Glutamatergic neuron (in vitro differentiated cells): ENCODE measurements around the gene LZTS3. TPM values are rescaled to one million over a fixed set of nuclear protein-coding genes. Genes with fewer than 3 reads are reported as not detected.

Source experiments
- DNase-seq: peaks from one replicate; pipeline ENCODE4 v3.0.0; 2022
- H3K27ac Mint-ChIP-seq: one replicate; pipeline ENCODE4 v1.8.0; 2020; ENCODE audit warnings: mild to moderate bottlenecking, mixed read lengths, inconsistent platforms; ENCODE audit not compliant: unreplicated experiment
- H3K27me3 Mint-ChIP-seq: one replicate; pipeline ENCODE4 v1.8.0; 2020; ENCODE audit warnings: mild to moderate bottlenecking, moderate library complexity, mixed read lengths, inconsistent platforms; ENCODE audit not compliant: unreplicated experiment
- H3K36me3 Mint-ChIP-seq: one replicate; pipeline ENCODE4 v1.8.0; 2020; ENCODE audit warnings: mild to moderate bottlenecking, mixed read lengths, inconsistent platforms; ENCODE audit not compliant: unreplicated experiment
- H3K4me1 Mint-ChIP-seq: one replicate; pipeline ENCODE4 v1.8.0; 2020; ENCODE audit warnings: mild to moderate bottlenecking, low read depth, mixed read lengths, inconsistent platforms; ENCODE audit not compliant: unreplicated experiment
- H3K4me3 Mint-ChIP-seq: one replicate; pipeline ENCODE4 v1.8.0; 2020; ENCODE audit warnings: mild to moderate bottlenecking, mixed read lengths, inconsistent platforms; ENCODE audit not compliant: unreplicated experiment
- H3K9me3 Mint-ChIP-seq: one replicate; pipeline ENCODE4 v1.8.0; 2020; ENCODE audit warnings: mild to moderate bottlenecking, moderate library complexity, mixed read lengths, inconsistent platforms; ENCODE audit not compliant: unreplicated experiment
- total RNA-seq: library from RNA; stranded (reverse); fragmentation: NEBNext Ultra II Directional; extraction: Animal tissue kit (Norgen Biotek cat#: 25700); gene quantifications from one replicate; pipeline ENCODE4 v1.2.1, GENCODE V29; 2021; ENCODE audit not compliant: unreplicated experiment
- TF ChIP-seq, protein P1 (sequence below): fragments of 200-600 bp; sonication (generic); IDR thresholded peaks from one replicate; pipeline ENCODE4 v1.5.0; 2021; ENCODE audit not compliant: partially characterized antibody, unreplicated experiment

Gene LZTS3
- total RNA-seq, 1 donor from 2014 or later: 56.8 TPM

DNA sequence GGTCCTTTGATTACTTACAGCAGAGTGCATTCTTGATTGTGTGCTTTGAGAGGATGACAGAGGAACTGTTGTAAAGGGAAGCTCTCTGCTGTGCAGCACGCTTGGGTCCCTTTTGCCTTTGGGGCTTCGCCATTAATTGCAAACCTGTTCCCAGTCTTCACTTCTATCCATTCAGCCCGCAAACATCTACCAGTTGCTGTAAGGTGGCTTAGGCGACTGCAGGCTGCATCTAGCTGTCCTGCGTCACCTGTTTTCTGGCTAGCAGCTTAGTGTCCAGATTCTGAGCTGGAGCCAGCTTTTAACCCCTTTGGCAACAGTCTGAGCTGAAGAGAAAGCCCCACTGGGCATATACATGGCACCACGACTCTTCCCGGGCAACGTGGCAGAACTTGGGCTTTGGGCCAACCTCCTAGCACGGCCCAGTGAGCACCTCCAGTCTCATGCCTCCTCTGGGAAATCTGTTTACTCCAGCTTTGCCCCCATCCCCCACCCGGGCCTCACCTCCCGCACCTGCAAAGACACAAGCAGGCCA, 11.2 kb downstream of the LZTS3 start:
- Mint-ChIP-seq H3K36me3 (no peaks in the 10 kb centered on the region), H3K27ac (peak overlapping the region; percentile 66), H3K4me1 (peaks cover 30% of the 10 kb centered on the region)

DNA sequence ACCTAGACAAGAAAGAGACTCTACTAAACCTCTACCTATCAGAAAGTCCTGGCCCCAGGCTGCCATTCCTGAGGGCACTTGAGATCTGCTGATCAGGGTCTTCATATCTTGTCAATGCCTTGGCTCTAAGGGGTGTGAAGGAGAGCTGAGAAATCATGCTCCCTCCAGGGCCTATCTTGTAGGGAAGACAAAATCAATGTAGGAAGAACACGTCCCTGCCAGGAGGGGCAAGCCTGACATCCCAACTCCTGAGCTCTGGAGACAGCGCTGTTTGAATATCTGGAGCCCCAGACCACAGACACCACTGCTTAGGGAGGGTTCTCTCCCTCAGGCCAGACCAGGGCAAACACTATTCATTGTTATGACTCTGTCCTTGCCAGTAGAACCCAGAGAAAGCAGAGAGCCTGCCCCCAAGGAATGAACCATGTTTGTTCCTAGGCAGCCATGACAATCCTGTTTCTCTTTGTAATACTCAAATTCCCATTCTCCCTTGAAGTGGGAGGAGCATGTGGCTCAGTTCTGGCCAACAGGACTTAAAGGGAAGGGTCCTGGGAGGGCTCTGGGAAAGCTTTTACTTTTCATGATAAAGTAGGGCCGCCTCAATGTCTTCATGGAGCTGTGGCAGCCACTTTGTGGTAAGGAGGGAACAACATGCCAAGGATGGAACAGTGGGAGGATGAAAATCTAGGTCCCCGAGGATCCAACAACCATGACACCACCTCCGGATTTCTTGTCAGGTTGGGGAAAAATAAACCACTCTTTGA, 11.9 kb downstream of the LZTS3 start:
- Mint-ChIP-seq H3K4me1 (peaks cover 32% of the 10 kb centered on the region), H3K36me3 (no peaks in the 10 kb centered on the region), H3K27me3 (peaks cover 12% of the 10 kb centered on the region), H3K4me3 (no peak overlapping the region), H3K27ac (peak overlapping the region; percentile 66), H3K9me3 (peaks cover 7% of the 10 kb centered on the region)
- TF ChIP-seq, protein P1, sequence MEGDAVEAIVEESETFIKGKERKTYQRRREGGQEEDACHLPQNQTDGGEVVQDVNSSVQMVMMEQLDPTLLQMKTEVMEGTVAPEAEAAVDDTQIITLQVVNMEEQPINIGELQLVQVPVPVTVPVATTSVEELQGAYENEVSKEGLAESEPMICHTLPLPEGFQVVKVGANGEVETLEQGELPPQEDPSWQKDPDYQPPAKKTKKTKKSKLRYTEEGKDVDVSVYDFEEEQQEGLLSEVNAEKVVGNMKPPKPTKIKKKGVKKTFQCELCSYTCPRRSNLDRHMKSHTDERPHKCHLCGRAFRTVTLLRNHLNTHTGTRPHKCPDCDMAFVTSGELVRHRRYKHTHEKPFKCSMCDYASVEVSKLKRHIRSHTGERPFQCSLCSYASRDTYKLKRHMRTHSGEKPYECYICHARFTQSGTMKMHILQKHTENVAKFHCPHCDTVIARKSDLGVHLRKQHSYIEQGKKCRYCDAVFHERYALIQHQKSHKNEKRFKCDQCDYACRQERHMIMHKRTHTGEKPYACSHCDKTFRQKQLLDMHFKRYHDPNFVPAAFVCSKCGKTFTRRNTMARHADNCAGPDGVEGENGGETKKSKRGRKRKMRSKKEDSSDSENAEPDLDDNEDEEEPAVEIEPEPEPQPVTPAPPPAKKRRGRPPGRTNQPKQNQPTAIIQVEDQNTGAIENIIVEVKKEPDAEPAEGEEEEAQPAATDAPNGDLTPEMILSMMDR: no peak
- DNase-seq: no peak

More for the DNA sequence above, 11.2 kb downstream of the LZTS3 start:
- Mint-ChIP-seq H3K9me3 (peaks cover 7% of the 10 kb centered on the region), H3K27me3 (peaks cover 10% of the 10 kb centered on the region), H3K4me3 (no peak overlapping the region)
- DNase-seq: no peak
- TF ChIP-seq, protein P1: no peak

DNA sequence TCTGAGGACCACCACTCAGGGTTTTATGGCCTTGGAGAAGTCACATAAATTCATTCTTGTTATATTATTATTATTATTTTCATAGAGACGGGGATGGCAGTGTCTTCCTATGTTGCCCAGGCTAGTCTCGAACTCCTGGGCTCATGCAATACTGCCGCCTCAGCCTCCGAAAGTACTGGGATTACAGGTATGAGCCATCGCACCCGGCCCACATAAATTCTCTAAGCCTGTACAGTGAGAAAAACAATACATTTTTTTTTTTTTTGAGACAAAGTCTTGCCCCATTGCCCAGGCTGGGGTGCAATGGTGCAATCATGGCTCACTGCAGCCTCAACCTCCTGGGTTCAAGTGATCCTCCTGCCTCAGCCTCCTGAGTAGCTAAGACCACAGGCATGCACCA, 12.9 kb downstream of the LZTS3 start:
- DNase-seq: no peak
- TF ChIP-seq, protein P1: no peak
- Mint-ChIP-seq H3K27ac (no peak overlapping the region), H3K4me1 (peaks cover 32% of the 10 kb centered on the region), H3K27me3 (peaks cover 12% of the 10 kb centered on the region), H3K4me3 (no peak overlapping the region), H3K9me3 (peaks cover 7% of the 10 kb centered on the region), H3K36me3 (no peaks in the 10 kb centered on the region)

DNA sequence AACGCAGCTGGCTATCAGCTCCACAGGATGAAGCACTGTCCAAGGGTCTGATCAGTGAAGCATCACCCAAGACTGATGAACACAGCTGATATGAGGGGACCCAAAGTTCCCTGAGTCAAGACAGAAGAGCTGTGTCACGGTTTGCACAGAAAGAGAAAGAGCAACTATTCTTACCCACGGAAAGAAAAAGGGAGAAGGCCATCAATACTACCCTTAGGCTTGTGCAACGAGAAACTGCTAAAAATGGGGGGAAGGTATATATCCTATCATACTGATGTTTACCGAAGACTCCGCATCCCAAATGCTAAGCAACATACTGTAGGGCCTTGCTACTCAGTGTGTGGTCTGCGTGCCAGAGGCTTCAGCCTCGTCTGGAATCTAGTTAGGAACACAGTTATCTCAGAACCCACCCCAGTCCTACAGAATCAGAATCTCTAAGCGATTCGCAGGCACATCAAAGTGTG, 14.3 kb downstream of the LZTS3 start:
- Mint-ChIP-seq H3K27ac (peak overlapping the region; percentile 92), H3K9me3 (peaks cover 7% of the 10 kb centered on the region), H3K4me3 (peak overlapping the region; percentile 96), H3K36me3 (no peaks in the 10 kb centered on the region), H3K27me3 (peaks cover 12% of the 10 kb centered on the region), H3K4me1 (peaks cover 29% of the 10 kb centered on the region)
- TF ChIP-seq, protein P1: no peak
- DNase-seq: no peak

DNA sequence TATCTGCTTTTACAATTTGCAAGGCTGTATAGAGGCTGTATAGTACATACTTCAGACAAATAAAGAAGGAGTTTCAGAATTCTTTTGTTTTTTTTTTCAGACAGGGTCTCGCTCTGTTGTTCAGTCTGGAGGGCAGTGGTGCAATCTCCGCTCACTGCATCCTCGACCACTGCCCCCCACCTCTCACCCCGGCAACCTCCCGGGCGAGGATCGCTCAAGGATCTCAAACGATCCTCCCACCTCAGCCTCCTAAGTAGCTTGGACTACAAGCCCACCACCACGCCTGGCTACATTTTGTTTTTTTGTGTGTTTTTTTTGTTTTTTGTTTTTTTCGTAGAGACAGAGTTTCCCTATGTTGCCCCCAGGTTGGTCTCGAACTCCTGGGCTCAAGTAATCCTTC, 15.5 kb downstream of the LZTS3 start:
- TF ChIP-seq, protein P1: no peak
- H3K4me1 Mint-ChIP-seq: peaks cover 18% of the 10 kb centered on the region
- DNase-seq: no peak
- no peaks in the 10 kb centered on the region for H3K36me3 Mint-ChIP-seq
- H3K27me3 Mint-ChIP-seq: peaks cover 7% of the 10 kb centered on the region
- peak overlapping the region; percentile 83 for H3K4me3 Mint-ChIP-seq
- peak overlapping the region; percentile 76 for H3K27ac Mint-ChIP-seq
- peaks cover 3% of the 10 kb centered on the region for H3K9me3 Mint-ChIP-seq
